ENCODE results near the gene GLO1. TPM values are rescaled to one million over a fixed set of nuclear protein-coding genes. Genes with fewer than 3 reads are reported as not detected.
A peak's percentile ranks its signal among the peaks of the same experiment; 100 is the strongest.

GLO1 gene
- total and polyA plus RNA-seq, 9 of the 15 experiments (the other 6 are each of a cell fraction or from before 2014, with no cell fraction given), result 155 to 331 (median 203) TPM

DNA sequence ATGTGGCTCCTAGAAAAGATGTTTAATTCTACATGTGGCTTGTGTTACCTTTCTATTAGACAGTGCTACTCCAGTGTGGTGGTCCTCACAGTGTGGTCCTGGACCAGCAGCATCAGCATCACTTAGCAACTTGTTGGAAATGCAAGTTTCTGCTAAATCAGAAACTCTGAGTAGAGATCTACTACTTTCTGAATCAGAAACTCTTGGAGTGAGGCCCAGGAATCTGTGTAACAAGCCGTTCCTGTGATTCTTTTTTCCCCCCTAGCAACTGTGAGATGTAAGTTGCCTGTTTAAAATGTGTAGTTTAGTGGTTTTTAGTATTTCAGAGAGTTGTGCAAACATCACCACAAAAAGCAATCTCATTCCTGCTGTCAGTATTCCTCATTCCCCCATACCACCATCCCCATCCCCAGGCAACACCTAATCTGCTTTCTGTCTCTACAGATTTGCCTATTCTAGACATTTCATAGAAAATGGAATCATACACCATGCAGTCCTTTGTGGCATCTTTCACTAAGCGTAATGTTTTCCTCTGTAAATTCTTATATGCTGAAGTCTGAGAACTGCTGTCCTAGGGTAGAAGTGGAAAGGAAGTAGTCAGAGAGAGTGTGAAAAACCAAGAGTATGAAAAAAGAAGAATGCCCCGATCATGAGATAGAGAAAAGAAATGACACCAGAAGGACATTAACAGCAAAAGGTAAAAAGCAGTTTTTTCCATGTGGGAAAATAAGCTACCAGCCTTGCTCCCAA is 44.4 kb downstream of the GLO1 start:
- H3K9ac ChIP-seq (ENCODE audit: insufficient read depth in 1 of 2, low read depth in 2 of 2, low read length in 2 of 2), result no peak overlapping the region
- H2AFZ ChIP-seq (ENCODE audit: low read depth, low read length), result no peak overlapping the region
- no peaks in the 10 kb centered on the region for H3K4me1 ChIP-seq (replicated peaks in 1 of 2; ENCODE audit: control insufficient read depth in 2 of 2, insufficient read depth in 2 of 2, low read length in 2 of 2)
- no peak overlapping the region for H3K4me2 ChIP-seq (ENCODE audit: insufficient read depth, low read length)
- no peaks in the 10 kb centered on the region for H3K36me3 ChIP-seq (ENCODE audit: control insufficient read depth, insufficient read depth, low read length)
- H3K9me1 ChIP-seq (ENCODE audit: control insufficient read depth, insufficient read depth, low read length), result no peaks in the 10 kb centered on the region
- TF ChIP-seq CBFA2T3 (IDR thresholded peaks at IDR 0.05) (0 out of 2 replicates have a peak, but pooled peaks have one; percentile 20), SLC30A9 (CRISPR knock-in tag; IDR thresholded peaks at IDR 0.05) (no peak)
- H3K79me2 ChIP-seq (ENCODE audit: control insufficient read depth, insufficient read depth, low read length), result no peaks in the 10 kb centered on the region
- ChIA-PET CTCF (ENCODE audit: low intra/inter-chr PET ratio) (no interaction called here), POLR2A (no interaction called here)
- FAIRE-seq, result no peak
- no TSS peak for BruUV-seq (replicated peaks)
- no peaks in the 10 kb centered on the region for H4K20me1 ChIP-seq (replicated peaks; ENCODE audit: control insufficient read depth, insufficient read depth, low read length)
- no peak for ATAC-seq
- H3K27me3 ChIP-seq (ENCODE audit: control insufficient read depth in 2 of 2, insufficient read depth in 2 of 2, low read length in 2 of 2), result peaks cover 14 to 24% of the 10 kb centered on the region in 2 experiments
- intact Hi-C loops (cut with micrococcal nuclease) (no loop called here), in situ Hi-C loops (cut with MboI) (no loop called here)
- no peaks in the 10 kb centered on the region for H3K9me3 ChIP-seq (replicated peaks; ENCODE audit: control insufficient read depth, insufficient read depth, low read depth, low read length)
- WGBS (ENCODE audit: insufficient coverage, low coverage, missing lambda C conversion rate), result 1% methylated on average over 3 of the region's 3 CpGs
- H3K27ac ChIP-seq (ENCODE audit: extremely low read depth, low read depth, low read length), result no peak overlapping the region
- no peak overlapping the region for H3K4me3 ChIP-seq
- no peak for DNase-seq (ENCODE audit: extremely low read depth in 1 of 4, low spot score in 3 of 4)

DNA sequence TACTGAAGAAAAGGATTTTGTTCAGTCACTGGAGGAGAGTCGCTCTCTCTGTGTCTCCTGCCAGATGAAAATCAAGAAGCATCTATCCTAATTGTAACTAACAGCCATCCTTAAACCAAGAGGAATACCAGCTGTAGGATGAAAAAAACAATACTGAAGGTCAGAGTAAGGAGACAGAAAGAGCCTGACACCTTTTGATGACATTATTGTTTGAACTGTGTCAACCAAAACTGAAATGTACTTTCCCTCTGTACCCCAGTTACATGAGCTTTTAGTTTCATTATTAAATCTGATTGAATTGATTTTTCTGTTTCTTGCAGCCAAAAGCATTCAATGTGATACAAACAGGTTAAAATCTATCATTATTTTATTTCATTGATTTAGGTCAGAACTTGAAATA is 46.0 kb downstream of the GLO1 start:
- DNase-seq (ENCODE audit: extremely low read depth in 1 of 4, low spot score in 3 of 4) (no peak), ATAC-seq (no peak), FAIRE-seq (no peak)
- intact Hi-C loops (cut with micrococcal nuclease) (no loop called here), in situ Hi-C loops (cut with MboI) (no loop called here)
- Histone ChIP-seq H3K36me3 (ENCODE audit: control insufficient read depth, insufficient read depth, low read length) (no peaks in the 10 kb centered on the region), H3K9me3 (replicated peaks; ENCODE audit: control insufficient read depth, insufficient read depth, low read depth, low read length) (no peaks in the 10 kb centered on the region; the same call in 1 of the 2 replicates), H3K4me2 (ENCODE audit: insufficient read depth, low read length) (no peak overlapping the region), H3K27me3 (ENCODE audit: control insufficient read depth in 2 of 2, insufficient read depth in 2 of 2, low read length in 2 of 2) (peaks cover 17 to 26% of the 10 kb centered on the region in 2 experiments), H3K9ac (ENCODE audit: insufficient read depth in 1 of 2, low read depth in 2 of 2, low read length in 2 of 2) (no peak overlapping the region), H3K9me1 (ENCODE audit: control insufficient read depth, insufficient read depth, low read length) (no peaks in the 10 kb centered on the region), H2AFZ (ENCODE audit: low read depth, low read length) (no peak overlapping the region), H4K20me1 (replicated peaks; ENCODE audit: control insufficient read depth, insufficient read depth, low read length) (no peaks in the 10 kb centered on the region), H3K79me2 (ENCODE audit: control insufficient read depth, insufficient read depth, low read length) (no peaks in the 10 kb centered on the region), H3K27ac (ENCODE audit: extremely low read depth, low read depth, low read length) (no peak overlapping the region), H3K4me3 (no peak overlapping the region), H3K4me1 (replicated peaks in 1 of 2; ENCODE audit: control insufficient read depth in 2 of 2, insufficient read depth in 2 of 2, low read length in 2 of 2) (no peaks in the 10 kb centered on the region)
- no TSS peak for BruUV-seq (replicated peaks)
- WGBS (ENCODE audit: insufficient coverage, low coverage, missing lambda C conversion rate), result 0% methylated on average over 1 of the region's 1 CpG
- ChIA-PET POLR2A (interaction anchor here (0.8 to 1.3 kb wide), 3 partner anchors 10 to 1609 kb away, joined by 3 read pairs; no protein-coding TSS in a partner anchor), CTCF (ENCODE audit: low intra/inter-chr PET ratio) (no interaction called here)
- TF ChIP-seq NEUROD1 (IDR thresholded peaks at IDR 0.05; ENCODE audit: borderline replicate concordance, low read depth, low read length, partially characterized antibody) (no peak), TFAM (CRISPR knock-in tag; conservative IDR thresholded peaks at IDR 0.05) (no peak), CBFA2T2 (conservative IDR thresholded peaks at IDR 0.05) (no peak), SNIP1 (IDR thresholded peaks at IDR 0.05; ENCODE audit: low read depth) (no peak), POLR2B (IDR thresholded peaks at IDR 0.05; ENCODE audit: low read depth, partially characterized antibody) (no peak), NR2C1 (IDR thresholded peaks at IDR 0.05) (no peak), NR2C1 (tag; IDR thresholded peaks at IDR 0.05) (no peak), ZNF41 (CRISPR knock-in tag; conservative IDR thresholded peaks at IDR 0.05) (no peak)
- TF ChIP-seq, protein P1, sequence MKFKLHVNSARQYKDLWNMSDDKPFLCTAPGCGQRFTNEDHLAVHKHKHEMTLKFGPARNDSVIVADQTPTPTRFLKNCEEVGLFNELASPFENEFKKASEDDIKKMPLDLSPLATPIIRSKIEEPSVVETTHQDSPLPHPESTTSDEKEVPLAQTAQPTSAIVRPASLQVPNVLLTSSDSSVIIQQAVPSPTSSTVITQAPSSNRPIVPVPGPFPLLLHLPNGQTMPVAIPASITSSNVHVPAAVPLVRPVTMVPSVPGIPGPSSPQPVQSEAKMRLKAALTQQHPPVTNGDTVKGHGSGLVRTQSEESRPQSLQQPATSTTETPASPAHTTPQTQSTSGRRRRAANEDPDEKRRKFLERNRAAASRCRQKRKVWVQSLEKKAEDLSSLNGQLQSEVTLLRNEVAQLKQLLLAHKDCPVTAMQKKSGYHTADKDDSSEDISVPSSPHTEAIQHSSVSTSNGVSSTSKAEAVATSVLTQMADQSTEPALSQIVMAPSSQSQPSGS (CRISPR knock-in tag; IDR thresholded peaks at IDR 0.05), result no peak
- TF ChIP-seq, protein P2, sequence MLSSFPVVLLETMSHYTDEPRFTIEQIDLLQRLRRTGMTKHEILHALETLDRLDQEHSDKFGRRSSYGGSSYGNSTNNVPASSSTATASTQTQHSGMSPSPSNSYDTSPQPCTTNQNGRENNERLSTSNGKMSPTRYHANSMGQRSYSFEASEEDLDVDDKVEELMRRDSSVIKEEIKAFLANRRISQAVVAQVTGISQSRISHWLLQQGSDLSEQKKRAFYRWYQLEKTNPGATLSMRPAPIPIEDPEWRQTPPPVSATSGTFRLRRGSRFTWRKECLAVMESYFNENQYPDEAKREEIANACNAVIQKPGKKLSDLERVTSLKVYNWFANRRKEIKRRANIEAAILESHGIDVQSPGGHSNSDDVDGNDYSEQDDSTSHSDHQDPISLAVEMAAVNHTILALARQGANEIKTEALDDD (IDR thresholded peaks at IDR 0.05), result no peak
- TF ChIP-seq, protein P3, sequence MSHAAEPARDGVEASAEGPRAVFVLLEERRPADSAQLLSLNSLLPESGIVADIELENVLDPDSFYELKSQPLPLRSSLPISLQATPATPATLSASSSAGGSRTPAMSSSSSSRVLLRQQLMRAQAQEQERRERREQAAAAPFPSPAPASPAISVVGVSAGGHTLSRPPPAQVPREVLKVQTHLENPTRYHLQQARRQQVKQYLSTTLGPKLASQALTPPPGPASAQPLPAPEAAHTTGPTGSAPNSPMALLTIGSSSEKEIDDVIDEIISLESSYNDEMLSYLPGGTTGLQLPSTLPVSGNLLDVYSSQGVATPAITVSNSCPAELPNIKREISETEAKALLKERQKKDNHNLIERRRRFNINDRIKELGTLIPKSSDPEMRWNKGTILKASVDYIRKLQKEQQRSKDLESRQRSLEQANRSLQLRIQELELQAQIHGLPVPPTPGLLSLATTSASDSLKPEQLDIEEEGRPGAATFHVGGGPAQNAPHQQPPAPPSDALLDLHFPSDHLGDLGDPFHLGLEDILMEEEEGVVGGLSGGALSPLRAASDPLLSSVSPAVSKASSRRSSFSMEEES (CRISPR knock-in tag; IDR thresholded peaks at IDR 0.05), result no peak
